Subcutaneous adipose tissue (tissue), 4 donors: Measurements from ENCODE around the gene NCL. TPM values are rescaled to one million over a fixed set of nuclear protein-coding genes. Genes with fewer than 3 reads are reported as not detected.

ENCODE experiments used
- small RNA-seq: library from RNA; depleted of rRNA; stranded (forward); fragments of <200 nt; gene quantifications from one replicate; pipeline ENCODE3, GENCODE V24; 2016
- total RNA-seq, 4 donors: library from RNA; depleted of rRNA; stranded (reverse); fragments of >200 nt; gene quantifications; one replicate each; pipeline ENCODE4 v1.1.0, GENCODE V29; 2016

NCL gene
- total RNA-seq, 4 donors from 2014 or later, result 136 to 247 (median 197) TPM

Small RNAs within 50 kb of the gene (small RNA-seq; reads per million reads assigned to genes)
- not detected for gene RNU2-22P
- gene SNORA75, result 52.7 reads per million, percentile 96 among the genes with 10 or more reads in this experiment
- not detected for gene SNORD20
- gene SNORD82, result 4,119 reads per million, percentile 100 among the genes with 10 or more reads in this experiment

Other genes with a start within 250 kb of the NCL start
- 1 to 10 TPM in 3 of 4 donors, under 1 TPM in 1; 0.82 to 3.4 (median 1.8) TPM for gene B3GNT7, start 68.8 kb downstream of the NCL start, total RNA-seq
- 10 to 100 TPM in 1 of 4 donors, 1 to 10 TPM in 2, under 1 TPM in 1; 0.51 to 10.2 (median 2.5) TPM for gene NMUR1, start 66.0 kb upstream of the NCL start, total RNA-seq
- gene TEX44, start 128.4 kb upstream of the NCL start, total RNA-seq, result not detected
- 100 to 1,000 TPM; 435 to 772 (median 535) TPM for gene PTMA, start 244.0 kb upstream of the NCL start, total RNA-seq